WTC11 (cell line): Measurements from ENCODE around the gene TLR7. TPM values are rescaled to one million over a fixed set of nuclear protein-coding genes. Genes with fewer than 3 reads are reported as not detected.

Experiments used
- ATAC-seq: fragments of 200-7000 bp; cut with Tn5 transposase; 2 replicates; pipeline ENCODE4 v1.10.0; 2021; ENCODE audit warnings: mild to moderate bottlenecking, moderate library complexity
- CTCF ChIA-PET: fragments of 300-600 bp; sonication (Branson Sonifier 250); formaldehyde crosslinking; loops from one replicate; lab custom pipeline; 2021; ENCODE audit warnings: antibody characterized with exemption; lab: Charles Lee
- POLR2A ChIA-PET: fragments of 350-600 bp; sonication (Branson Sonifier 250); formaldehyde crosslinking; loops from one replicate; lab custom pipeline; 2021; ENCODE audit warnings: antibody characterized with exemption; lab: Charles Lee
- DNase-seq: peaks from one replicate; pipeline ENCODE4 v3.0.0; 2021; ENCODE audit warnings: low spot score
- H3K27ac Mint-ChIP-seq: 2 replicates; pipeline ENCODE4 v1.8.0; 2021; ENCODE audit warnings: mixed read lengths
- H3K27me3 Mint-ChIP-seq: 2 replicates; pipeline ENCODE4 v1.8.0; 2021; ENCODE audit warnings: low read depth, mild to moderate bottlenecking, moderate library complexity, mixed read lengths
- H3K36me3 Mint-ChIP-seq: 2 replicates; pipeline ENCODE4 v1.8.0; 2021; ENCODE audit warnings: mixed read lengths
- H3K4me1 Mint-ChIP-seq: 2 replicates; pipeline ENCODE4 v1.8.0; 2022; ENCODE audit warnings: mixed read lengths
- H3K4me3 Mint-ChIP-seq: 2 replicates; pipeline ENCODE4 v1.8.0; 2021; ENCODE audit warnings: mild to moderate bottlenecking, moderate library complexity, mixed read lengths
- H3K9me3 Mint-ChIP-seq: 2 replicates; pipeline ENCODE4 v1.8.0; 2021; ENCODE audit warnings: mixed read lengths
- ATF1 ChIP-seq: sonication (generic); formaldehyde crosslinking; IDR thresholded peaks from 2 replicates; pipeline ENCODE4 v1.8.1; 2023; ENCODE audit warnings: mild to moderate bottlenecking, moderate library complexity, missing genetic modification reagents
- ATF2 ChIP-seq: sonication (generic); formaldehyde crosslinking; IDR thresholded peaks from 2 replicates; pipeline ENCODE4 v1.8.1; 2022; ENCODE audit warnings: low read depth, missing genetic modification reagents, borderline replicate concordance
- ATF3 ChIP-seq: sonication (generic); formaldehyde crosslinking; conservative IDR thresholded peaks from 2 replicates; pipeline ENCODE4 v1.8.1; 2022; ENCODE audit warnings: mild to moderate bottlenecking, missing genetic modification reagents
- E2F1 ChIP-seq: sonication (generic); formaldehyde crosslinking; IDR thresholded peaks from 2 replicates; pipeline ENCODE4 v1.8.0; 2022; ENCODE audit warnings: mild to moderate bottlenecking, missing genetic modification reagents
- FOXK1 ChIP-seq: sonication (generic); formaldehyde crosslinking; IDR thresholded peaks from 2 replicates; pipeline ENCODE4 v1.8.0; 2022; ENCODE audit warnings: mild to moderate bottlenecking, moderate library complexity, missing genetic modification reagents
- HMGA2 ChIP-seq: fragments of 250-450 bp; sonication (Bioruptor Pico); IDR thresholded peaks from 2 replicates; pipeline ENCODE4 v1.4.0; 2021; ENCODE audit warnings: mild to moderate bottlenecking, moderate library complexity
- IRF2 ChIP-seq: sonication (generic); formaldehyde crosslinking; IDR thresholded peaks from 2 replicates; pipeline ENCODE4 v1.8.0; 2022; ENCODE audit warnings: low read depth, missing genetic modification reagents, borderline replicate concordance
- JUN ChIP-seq: sonication (generic); formaldehyde crosslinking; IDR thresholded peaks from 2 replicates; pipeline ENCODE4 v1.8.0; 2023; ENCODE audit warnings: mild to moderate bottlenecking, missing genetic modification reagents
- PRDM15 ChIP-seq: sonication (generic); formaldehyde crosslinking; IDR thresholded peaks from 2 replicates; pipeline ENCODE4 v1.8.0; 2022; ENCODE audit warnings: missing genetic modification reagents
- PREB ChIP-seq: sonication (generic); formaldehyde crosslinking; IDR thresholded peaks from 2 replicates; pipeline ENCODE4 v1.8.1; 2022; ENCODE audit warnings: mild to moderate bottlenecking, missing genetic modification reagents, moderate library complexity, borderline replicate concordance
- STAT6 ChIP-seq: sonication (generic); formaldehyde crosslinking; conservative IDR thresholded peaks from 2 replicates; pipeline ENCODE4 v1.8.1; 2023; ENCODE audit warnings: mild to moderate bottlenecking, low read depth, missing genetic modification reagents, moderate library complexity
- TCF7 ChIP-seq: sonication (generic); formaldehyde crosslinking; IDR thresholded peaks from 2 replicates; pipeline ENCODE4 v1.8.0; 2022; ENCODE audit warnings: mild to moderate bottlenecking, low read depth, missing genetic modification reagents, moderate library complexity
- ZBTB43 ChIP-seq: sonication (generic); formaldehyde crosslinking; IDR thresholded peaks from 2 replicates; pipeline ENCODE4 v1.8.1; 2023; ENCODE audit warnings: mild to moderate bottlenecking, missing genetic modification reagents
- ZNF416 ChIP-seq: fragments of 250-450 bp; sonication (Bioruptor Pico); IDR thresholded peaks from 2 replicates; pipeline ENCODE4 v1.9.0; 2021; ENCODE audit warnings: mild to moderate bottlenecking, inconsistent platforms
- ZNF671 ChIP-seq: fragments of 250-450 bp; sonication (Bioruptor Pico); IDR thresholded peaks from 2 replicates; pipeline ENCODE4 v1.8.0; 2021; ENCODE audit warnings: mild to moderate bottlenecking
- total RNA-seq: library from RNA; stranded (reverse); gene quantifications from 3 replicates; pipeline ENCODE4 v1.2.3, GENCODE V29; 2021

TLR7 gene
- total RNA-seq, 1 experiment from 2014 or later: not detected

- TF ChIP-seq ZBTB43 (CRISPR knock-in tag): no peak
- TF ChIP-seq ATF3 (CRISPR knock-in tag): no peak
- TF ChIP-seq STAT6 (CRISPR knock-in tag): no peak
- TF ChIP-seq ZNF416 (CRISPR knock-in tag): no peak
Observed at GRCh38 chrX:12922599-12922919, 55.7 kb downstream of the TLR7 start (continued).

GRCh38 chrX:12929701-12930100, 62.8 kb downstream of the TLR7 start:
- CTCF ChIA-PET: no interaction called here
- DNase-seq: no peak
- H3K9me3 Mint-ChIP-seq: peaks cover 36% of the 10 kb centered on the region
- ATAC-seq: no peak
- H3K27me3 Mint-ChIP-seq: no peaks in the 10 kb centered on the region
- no peak overlapping the region for H3K27ac Mint-ChIP-seq
- TF ChIP-seq TCF7 (CRISPR knock-in tag): no peak
- TF ChIP-seq PREB (CRISPR knock-in tag): no peak
- no peak for TF ChIP-seq IRF2 (CRISPR knock-in tag)
- TF ChIP-seq JUN: no peak
- TF ChIP-seq ZNF671: no peak
- no peak for TF ChIP-seq E2F1
- TF ChIP-seq ATF1 (CRISPR knock-in tag): no peak
- no peak for TF ChIP-seq FOXK1
- no peak for TF ChIP-seq ZNF416 (CRISPR knock-in tag)
- no peak for TF ChIP-seq HMGA2
- TF ChIP-seq ATF2 (CRISPR knock-in tag): no peak
- TF ChIP-seq PRDM15: no peak
- H3K36me3 Mint-ChIP-seq: no peaks in the 10 kb centered on the region; the same call in 1 of the 2 replicates
- POLR2A ChIA-PET: no interaction called here
- no peak overlapping the region for H3K4me3 Mint-ChIP-seq
- H3K4me1 Mint-ChIP-seq: no peaks in the 10 kb centered on the region
